B cell (primary cell): ENCODE measurements around the gene DOC2B. TPM values are rescaled to one million over a fixed set of nuclear protein-coding genes. Genes with fewer than 3 reads are reported as not detected.
"Not testable (repeated sequence)": the region's sequence is repeated elsewhere in the genome, so short reads cannot be mapped to it uniquely, and the experiment has no call there.

Experiments used
- ATAC-seq: fragments of 200-7000 bp; cut with Tn5 transposase; one replicate; pipeline ENCODE4 v1.10.0; 2021; ENCODE audit warnings: low read depth, mild to moderate bottlenecking, moderate number of reproducible peaks, moderate library complexity
- CTCF ChIA-PET: fragments of 350-600 bp; sonication (Branson Sonifier 250); formaldehyde crosslinking; loops from one replicate; lab custom pipeline; 2021; ENCODE audit warnings: antibody characterized with exemption, inconsistent platforms; lab: Charles Lee
- POLR2A ChIA-PET: fragments of 350-600 bp; sonication (Branson Sonifier 250); formaldehyde crosslinking; loops from one replicate; lab custom pipeline; 2021; ENCODE audit warnings: antibody characterized with exemption; lab: Charles Lee
- DNase-seq: peaks from one replicate; pipeline ENCODE4 v3.0.0; 2013
- H2AFZ ChIP-seq: 2 replicates; pipeline ENCODE4 v1.6.1; 2012; ENCODE audit warnings: mild to moderate bottlenecking, low read depth, low read length; ENCODE audit not compliant: insufficient read depth, poor library complexity, severe bottlenecking
- H3K27ac ChIP-seq, 2 donors: 1 replicate in 1 of 2; 2 replicates in 1 of 2; pipeline ENCODE4 v1.5.1; 2012 to 2013; ENCODE audit warnings: low read length in 2 of 2, mild to moderate bottlenecking in 2 of 2, moderate library complexity in 1 of 2
- H3K27me3 ChIP-seq, 4 experiments: fragments of 200-600 bp in 1 of 4; sonication (generic) in 1 of 4; replicated peaks in 1 of 4; 1 replicate in 2 of 4; 2 replicates in 2 of 4; pipeline versions ENCODE4 v1.6.1 to v1.7.0; 2013 to 2016; ENCODE audit warnings: low read length in 3 of 4, mild to moderate bottlenecking in 2 of 4, mixed read lengths in 1 of 4, moderate library complexity in 1 of 4; ENCODE audit not compliant: insufficient read depth in 4 of 4, control insufficient read depth in 3 of 4; ENCODE audit errors: control extremely low read depth in 1 of 4
- H3K36me3 ChIP-seq, 2 experiments: replicated peaks in 1 of 2; 1 replicate in 1 of 2; 2 replicates in 1 of 2; pipeline versions ENCODE4 v1.6.1 to v1.7.1; 2013; ENCODE audit warnings: low read length in 1 of 2; ENCODE audit not compliant: insufficient read depth in 2 of 2, control insufficient read depth in 1 of 2; ENCODE audit errors: control extremely low read depth in 1 of 2, extremely low read depth in 1 of 2
- H3K4me1 ChIP-seq, 2 donors: fragments of 200-600 bp in 1 of 2; sonication (generic) in 1 of 2; 1 replicate in 1 of 2; 2 replicates in 1 of 2; pipeline versions ENCODE4 v1.5.1 to v1.6.1; 2013 to 2017; ENCODE audit warnings: low read length in 2 of 2; ENCODE audit not compliant: control insufficient read depth in 2 of 2, insufficient read depth in 2 of 2
- H3K4me2 ChIP-seq: replicated peaks from 2 replicates; pipeline ENCODE3; 2012; ENCODE audit warnings: mild to moderate bottlenecking, low read depth, low read length; ENCODE audit not compliant: poor library complexity, severe bottlenecking
- H3K4me3 ChIP-seq, 5 experiments: fragments of 200-600 bp in 1 of 5; sonication (generic) in 1 of 5; 1 replicate in 3 of 5; 2 replicates in 2 of 5; pipeline versions ENCODE4 v1.5.1 to v1.7.0; 2011 to 2016; ENCODE audit warnings: low read length in 4 of 5, mild to moderate bottlenecking in 4 of 5, low read depth in 2 of 5, control low read depth in 1 of 5, moderate library complexity in 1 of 5; ENCODE audit not compliant: insufficient read depth in 1 of 5; ENCODE audit errors: control extremely low read depth in 1 of 5, extremely low read depth in 1 of 5
- H3K79me2 ChIP-seq: fragments of 200-600 bp; sonication (generic); one replicate; pipeline ENCODE4 v1.6.0; 2016; ENCODE audit warnings: low read length; ENCODE audit not compliant: control insufficient read depth, insufficient read depth
- H3K9ac ChIP-seq: fragments of 200-600 bp; sonication (generic); 2 replicates; pipeline ENCODE4 v1.6.1; 2017; ENCODE audit warnings: mild to moderate bottlenecking, low read length, moderate library complexity
- H3K9me3 ChIP-seq, 3 donors: one replicate each; pipeline versions ENCODE4 v1.6.1 to v1.7.1; 2013; ENCODE audit warnings: low read length in 2 of 3; ENCODE audit not compliant: control insufficient read depth in 2 of 3, insufficient read depth in 1 of 3; ENCODE audit errors: control extremely low read depth in 1 of 3
- H4K20me1 ChIP-seq: 2 replicates; pipeline ENCODE4 v1.6.0; 2012; ENCODE audit warnings: mild to moderate bottlenecking, low read length; ENCODE audit not compliant: insufficient read depth, control insufficient read depth, poor library complexity, severe bottlenecking
- H3K27ac Mint-ChIP-seq: one replicate; pipeline ENCODE4 v1.8.0; 2021; ENCODE audit warnings: mixed read lengths
- H3K27me3 Mint-ChIP-seq: one replicate; pipeline ENCODE4 v1.8.0; 2021; ENCODE audit warnings: mixed read lengths
- H3K4me1 Mint-ChIP-seq: one replicate; pipeline ENCODE4 v1.8.0; 2021; ENCODE audit warnings: mixed read lengths
- H3K4me3 Mint-ChIP-seq: one replicate; pipeline ENCODE4 v1.8.0; 2021; ENCODE audit warnings: mixed read lengths
- H3K9me3 Mint-ChIP-seq: one replicate; pipeline ENCODE4 v1.8.0; 2022; ENCODE audit warnings: mixed read lengths; ENCODE audit not compliant: insufficient read depth
- EZH2 ChIP-seq: IDR thresholded peaks from 2 replicates; pipeline ENCODE4 v1.6.1; 2012; ENCODE audit warnings: borderline replicate concordance, low read depth, mild to moderate bottlenecking, moderate library complexity, low read length; ENCODE audit not compliant: insufficient read depth, poor library complexity, severe bottlenecking
- WGBS: methylation state at CpG from one replicate; pipeline ENCODE4 v1.1.5; 2013; ENCODE audit warnings: missing lambda C conversion rate; ENCODE audit not compliant: insufficient coverage; 5-methylcytosine and 5-hydroxymethylcytosine counted together
- intact Hi-C: fragments of 100-400 bp; cut with micrococcal nuclease; formaldehyde crosslinking; loops from one replicate; pipeline ENCODE4 v1.10.0; 2022
- polyA plus RNA-seq: library from polyadenylated mRNA; depleted of rRNA; stranded (reverse); fragments of >200 nt; gene quantifications from 2 replicates; pipeline ENCODE4 v1.2.3, GENCODE V29; 2012
- total RNA-seq, 2 donors: library from RNA; stranded (reverse); fragments of 120-200 nt in 1 of 2; gene quantifications; 1 replicate in 1 of 2; 2 replicates in 1 of 2; pipeline versions ENCODE4 v1.2.3 to v1.2.4, GENCODE V29; 2013 to 2022
- TF ChIP-seq, protein P1 (sequence below): fragments of 200-600 bp; IDR thresholded peaks from one replicate; pipeline ENCODE4 v1.8.0; 2022; ENCODE audit warnings: antibody characterized with exemption, mild to moderate bottlenecking

DOC2B gene
- total and polyA plus RNA-seq, 2 donors (not counting 1 experiment from before 2014, with no cell fraction given): not detected

DNA sequence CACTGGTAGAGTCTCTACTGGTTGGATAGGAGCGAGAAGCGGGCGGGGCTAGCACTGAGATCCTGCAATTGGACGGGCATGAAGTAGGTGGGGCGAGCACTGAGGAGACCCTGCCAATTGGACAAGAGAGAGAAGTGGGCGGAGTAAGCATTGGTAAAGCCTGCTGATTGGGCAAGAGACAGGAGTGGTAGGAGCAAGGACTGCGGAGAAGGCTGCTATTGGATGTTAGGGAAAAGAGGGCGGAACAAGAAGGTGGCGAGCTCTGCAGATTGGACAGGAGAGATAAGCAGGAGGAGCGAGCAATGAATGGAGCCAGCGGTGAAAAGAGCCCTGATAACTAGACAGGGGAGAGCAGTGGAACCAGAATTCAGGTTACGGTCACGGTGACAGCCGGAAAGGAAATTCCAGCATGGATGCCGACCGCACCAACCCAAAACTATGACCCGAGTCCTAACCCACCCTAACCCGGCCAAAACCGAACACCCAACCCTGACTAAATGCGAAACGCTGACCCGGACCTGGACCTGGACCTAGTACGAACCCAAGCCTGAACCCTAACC, 39.3 kb downstream of the DOC2B start:
- TF ChIP-seq EZH2: no peak
- TF ChIP-seq, protein P1, sequence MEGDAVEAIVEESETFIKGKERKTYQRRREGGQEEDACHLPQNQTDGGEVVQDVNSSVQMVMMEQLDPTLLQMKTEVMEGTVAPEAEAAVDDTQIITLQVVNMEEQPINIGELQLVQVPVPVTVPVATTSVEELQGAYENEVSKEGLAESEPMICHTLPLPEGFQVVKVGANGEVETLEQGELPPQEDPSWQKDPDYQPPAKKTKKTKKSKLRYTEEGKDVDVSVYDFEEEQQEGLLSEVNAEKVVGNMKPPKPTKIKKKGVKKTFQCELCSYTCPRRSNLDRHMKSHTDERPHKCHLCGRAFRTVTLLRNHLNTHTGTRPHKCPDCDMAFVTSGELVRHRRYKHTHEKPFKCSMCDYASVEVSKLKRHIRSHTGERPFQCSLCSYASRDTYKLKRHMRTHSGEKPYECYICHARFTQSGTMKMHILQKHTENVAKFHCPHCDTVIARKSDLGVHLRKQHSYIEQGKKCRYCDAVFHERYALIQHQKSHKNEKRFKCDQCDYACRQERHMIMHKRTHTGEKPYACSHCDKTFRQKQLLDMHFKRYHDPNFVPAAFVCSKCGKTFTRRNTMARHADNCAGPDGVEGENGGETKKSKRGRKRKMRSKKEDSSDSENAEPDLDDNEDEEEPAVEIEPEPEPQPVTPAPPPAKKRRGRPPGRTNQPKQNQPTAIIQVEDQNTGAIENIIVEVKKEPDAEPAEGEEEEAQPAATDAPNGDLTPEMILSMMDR: no peak

DNA sequence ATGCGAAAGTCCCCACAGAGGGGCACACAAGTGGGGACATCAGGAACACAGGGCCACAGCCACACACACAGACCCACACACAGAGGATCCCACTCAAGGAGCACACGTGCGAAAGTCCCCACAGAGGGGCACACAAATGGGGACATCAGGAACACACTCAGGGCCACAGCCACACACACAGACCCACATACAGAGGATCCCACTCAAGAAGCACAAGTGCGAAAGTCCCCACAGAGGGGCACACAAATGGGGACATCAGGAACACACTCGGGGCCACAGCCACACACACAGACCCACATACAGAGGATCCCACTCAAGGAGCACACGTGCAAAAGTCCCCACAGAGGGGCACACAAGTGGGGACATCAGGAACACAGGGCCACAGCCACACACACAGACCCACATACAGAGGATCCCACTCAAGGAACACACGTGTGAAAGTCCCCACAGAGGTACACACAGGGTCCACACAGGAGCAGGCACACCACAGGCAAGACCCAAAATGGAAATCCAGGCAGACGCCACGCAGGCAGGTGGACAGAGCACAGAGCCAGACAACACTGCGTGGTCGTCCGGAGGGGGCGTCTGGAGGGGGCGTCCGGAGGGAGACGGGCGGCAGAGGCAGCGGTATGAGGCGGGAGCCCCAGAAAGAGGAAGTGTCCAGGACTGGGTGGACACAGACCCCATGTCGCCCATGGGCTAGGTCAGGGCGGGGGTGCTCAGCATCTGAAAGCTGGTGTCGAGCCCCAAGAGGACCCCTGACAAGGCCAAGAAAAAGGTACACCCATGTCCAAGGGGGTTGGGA, 41.8 kb downstream of the DOC2B start:
- no CpG with 5 or more reads among the region's 22 CpGs for WGBS
- H4K20me1 ChIP-seq, H3K79me2 ChIP-seq, H3K9me3 Mint-ChIP-seq, H3K9me3 ChIP-seq, H3K36me3 ChIP-seq, H3K4me2 ChIP-seq, CTCF ChIA-PET, H3K27me3 Mint-ChIP-seq, H3K27me3 ChIP-seq, H3K4me1 ChIP-seq, H3K27ac Mint-ChIP-seq, H3K27ac ChIP-seq, H3K4me1 Mint-ChIP-seq, POLR2A ChIA-PET, H3K4me3 Mint-ChIP-seq, H3K9ac ChIP-seq, H3K4me3 ChIP-seq, DNase-seq, ATAC-seq, H2AFZ ChIP-seq: not testable (repeated sequence)
- intact Hi-C loops: loop anchor here (5.0 kb wide), 1 partner anchor 563 kb away; no protein-coding TSS in a partner anchor

More for the DNA sequence above, 39.3 kb downstream of the DOC2B start:
- Mint-ChIP-seq H3K9me3 (no peaks in the 10 kb centered on the region), H3K27ac (no peak overlapping the region), H3K4me1 (peaks cover 3% of the 10 kb centered on the region), H3K4me3 (no peak overlapping the region), H3K27me3 (peaks cover 3% of the 10 kb centered on the region)
- POLR2A ChIA-PET: no interaction called here
- ATAC-seq: no peak
- Histone ChIP-seq H3K4me2 (no peak overlapping the region), H2AFZ (no peak overlapping the region), H3K9ac (no peak overlapping the region), H3K79me2 (no peaks in the 10 kb centered on the region), H3K27ac (no peak overlapping the region), H3K4me3 (no peak overlapping the region), H4K20me1 (no peaks in the 10 kb centered on the region), H3K27me3 (no peaks in the 10 kb centered on the region), H3K36me3 (no peaks in the 10 kb centered on the region), H3K4me1 (peaks cover 0 to 3% of the 10 kb centered on the region in 2 donors), H3K9me3 (peaks cover 0 to 4% (median 0%) of the 10 kb centered on the region in 3 donors)
- intact Hi-C loops: loop anchor here (5.0 kb wide), 1 partner anchor 560 kb away; no protein-coding TSS in a partner anchor
- peak; percentile 26 for DNase-seq
- CTCF ChIA-PET: no interaction called here
- WGBS: 98% methylated on average over 21 of the region's 23 CpGs

DNA sequence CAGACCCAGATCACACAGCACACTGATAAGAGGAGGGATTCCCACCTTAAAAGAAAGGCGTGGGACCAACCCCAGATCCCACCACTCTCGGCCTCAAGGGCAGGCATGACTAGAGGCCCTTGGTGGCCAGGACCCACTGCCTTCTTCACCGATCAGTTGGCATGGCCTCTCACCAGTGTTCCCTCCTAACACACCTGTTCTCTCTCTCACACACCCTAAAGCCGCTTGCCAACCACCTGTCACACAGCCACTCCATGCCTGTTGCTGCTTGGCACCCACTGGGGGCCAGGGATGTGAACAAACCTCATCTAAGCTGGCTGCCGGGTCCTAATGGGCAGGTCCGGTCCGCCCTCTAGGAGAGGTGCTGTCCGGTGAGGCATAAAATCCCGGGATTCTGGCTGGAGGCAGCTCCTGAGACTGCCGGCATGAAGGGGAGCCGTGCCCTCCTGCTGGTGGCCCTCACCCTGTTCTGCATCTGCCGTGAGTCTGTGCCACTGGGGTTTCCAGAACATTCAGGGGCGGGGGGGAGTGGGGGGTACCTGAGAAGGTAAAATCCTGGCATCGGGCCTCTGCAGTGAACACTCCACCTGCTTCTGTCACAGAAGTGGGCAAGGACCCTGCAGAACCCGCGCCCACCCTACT, 44.2 kb downstream of the DOC2B start, which contains the start of gene SCGB1C2:
Gene SCGB1C2, plus strand, starts transcription at position 404 of the 642 bp plus-strand sequence. Its CDS starts 22 bp downstream, at position 426.
- H3K79me2 ChIP-seq, H3K4me1 ChIP-seq, CTCF ChIA-PET, H3K9ac ChIP-seq, H2AFZ ChIP-seq, H4K20me1 ChIP-seq, H3K27me3 ChIP-seq, H3K4me2 ChIP-seq, ATAC-seq, DNase-seq, H3K4me3 Mint-ChIP-seq, POLR2A ChIA-PET, H3K9me3 ChIP-seq, H3K4me3 ChIP-seq, H3K4me1 Mint-ChIP-seq, H3K27ac ChIP-seq, H3K27me3 Mint-ChIP-seq, intact Hi-C loops, H3K9me3 Mint-ChIP-seq, H3K36me3 ChIP-seq: not testable (repeated sequence)
- peak within 1 kb of the TSS; percentile 50 for H3K27ac Mint-ChIP-seq
- 82% methylated on average over 2 of the region's 16 CpGs for WGBS
